Ammon's horn (tissue), 1 donor: ENCODE results near the gene AP1B1.
A peak's percentile ranks its signal among the peaks of the same experiment; 100 is the strongest.
"Not testable (repeated sequence)": the region's sequence is repeated elsewhere in the genome, so short reads cannot be mapped to it uniquely, and the experiment has no call there.

Experiments used
- DNase-seq: peaks from one replicate; pipeline ENCODE4 v3.0.0-alpha.2; 2016; ENCODE audit warnings: low spot score

AP1B1 gene

GRCh38 chr22:29386708-29387107, 1.7 kb downstream of the AP1B1 start:
- no peak for DNase-seq

DNA sequence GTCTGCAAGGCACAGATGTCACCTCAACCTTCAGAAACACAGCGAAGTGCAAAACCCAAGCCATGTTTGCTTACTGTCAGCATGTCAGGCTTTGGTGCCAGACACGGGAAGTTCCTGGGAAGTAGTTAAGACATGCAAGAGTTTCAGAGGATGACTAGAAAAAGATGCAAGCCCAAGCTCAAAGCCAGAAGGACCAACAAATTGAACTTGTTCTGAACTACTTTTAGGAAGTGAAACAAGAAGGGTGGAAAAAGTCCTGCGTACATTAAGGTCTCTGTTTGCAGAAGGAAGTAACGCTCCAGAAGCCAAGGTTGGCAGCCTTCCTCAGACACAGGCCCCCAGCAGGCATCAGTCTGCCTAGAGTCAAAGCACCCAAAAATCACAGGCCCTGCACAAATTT, 2.6 kb downstream of the AP1B1 start:
- peak; percentile 74 for DNase-seq

DNA sequence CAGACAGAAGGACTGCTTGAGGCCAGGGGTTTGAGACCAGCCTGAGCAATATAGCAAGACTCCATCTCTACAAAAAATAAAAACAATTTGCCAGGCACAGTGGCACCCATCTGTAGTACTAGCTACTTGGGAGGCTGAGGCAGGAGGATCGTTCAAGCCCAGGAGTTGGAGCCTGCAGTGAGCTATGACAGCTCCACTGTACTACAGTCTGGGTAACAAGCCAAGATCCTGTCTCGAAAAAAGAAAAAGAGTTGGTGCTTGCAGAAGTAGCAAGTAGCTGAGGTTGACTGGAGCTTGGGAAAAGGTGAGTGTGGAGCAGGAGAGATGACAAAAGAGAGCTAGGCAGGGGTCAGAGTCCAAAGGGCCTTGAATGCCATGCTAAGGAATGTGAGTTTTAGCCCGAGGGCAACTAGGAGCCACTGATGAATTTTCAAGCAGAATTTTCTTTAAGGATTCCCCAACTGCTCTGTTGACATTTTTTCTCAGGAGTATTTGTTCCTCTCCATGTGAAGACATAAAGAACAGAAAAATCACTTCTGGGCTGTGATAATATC, 3.1 kb downstream of the AP1B1 start:
- no peak for DNase-seq

GRCh38 chr22:29383740-29384139, 4.6 kb downstream of the AP1B1 start:
- DNase-seq = no peak

DNA sequence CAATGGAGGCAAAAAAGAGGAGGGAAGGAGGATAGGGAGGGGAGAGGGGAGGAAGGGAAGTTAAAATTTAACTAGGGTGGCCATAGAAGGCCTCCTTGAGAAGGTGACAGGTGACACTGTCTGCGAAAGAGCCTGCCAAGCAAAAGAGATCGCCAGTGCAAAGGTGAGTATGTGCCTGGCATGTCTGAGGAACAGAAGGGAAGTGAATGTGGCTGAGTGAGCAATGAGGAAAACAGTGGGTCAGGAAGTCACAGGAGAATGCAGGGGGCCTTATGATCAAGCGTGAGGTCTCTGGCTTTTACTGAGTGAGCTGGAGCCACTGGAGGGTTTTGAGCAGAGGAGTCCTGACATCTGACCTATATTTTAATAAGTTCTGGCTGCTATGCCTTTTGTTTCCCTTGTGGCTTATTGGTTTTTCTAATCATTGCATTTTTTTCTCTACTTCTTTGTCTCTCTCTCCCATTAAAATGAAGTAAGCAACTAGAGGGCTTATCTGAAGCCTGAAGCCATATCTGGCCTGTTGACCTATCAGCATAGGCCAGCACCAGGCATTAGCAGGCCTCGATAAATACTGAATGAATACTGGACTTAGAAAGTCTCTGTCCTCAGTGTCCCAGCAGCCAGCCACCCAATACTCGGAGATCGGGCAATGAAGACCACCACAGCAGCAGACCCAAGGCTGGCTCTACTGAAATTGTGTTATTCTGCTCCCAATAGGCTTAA, 5.6 kb downstream of the AP1B1 start:
- no peak for DNase-seq

- DNase-seq = no peak
Observed at GRCh38 chr22:29380856-29381255, 7.5 kb downstream of the AP1B1 start.

GRCh38 chr22:29380032-29380781, 8.2 kb downstream of the AP1B1 start:
- DNase-seq = no peak

GRCh38 chr22:29379258-29379657, 9.1 kb downstream of the AP1B1 start:
- no peak for DNase-seq

- no peak for DNase-seq
Observed at GRCh38 chr22:29377979-29378378, 10.4 kb downstream of the AP1B1 start.

DNA sequence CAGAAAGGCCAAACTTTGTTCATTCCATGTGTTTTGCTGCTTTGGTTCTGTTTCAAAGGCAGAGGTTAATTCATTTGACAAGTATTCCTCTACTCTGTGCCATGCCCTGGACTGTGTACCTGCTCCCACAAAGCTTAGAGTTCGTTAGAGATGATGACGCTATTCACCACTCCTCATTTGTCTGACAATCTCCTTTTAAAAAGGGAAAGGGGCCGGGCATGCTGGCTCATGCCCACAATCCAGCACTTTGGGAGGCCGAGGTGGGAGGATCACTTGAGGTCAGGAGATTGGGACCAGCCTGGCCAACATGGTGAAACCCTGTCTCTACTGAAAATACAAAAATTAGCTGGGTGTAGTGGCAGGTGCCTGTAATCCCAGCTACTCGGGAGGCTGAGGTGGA, 11.7 kb downstream of the AP1B1 start:
- not testable (repeated sequence) for DNase-seq

- DNase-seq = no peak
Observed at GRCh38 chr22:29375398-29376076, 12.8 kb downstream of the AP1B1 start.

GRCh38 chr22:29374806-29375205, 13.6 kb downstream of the AP1B1 start:
- not testable (repeated sequence) for DNase-seq

DNA sequence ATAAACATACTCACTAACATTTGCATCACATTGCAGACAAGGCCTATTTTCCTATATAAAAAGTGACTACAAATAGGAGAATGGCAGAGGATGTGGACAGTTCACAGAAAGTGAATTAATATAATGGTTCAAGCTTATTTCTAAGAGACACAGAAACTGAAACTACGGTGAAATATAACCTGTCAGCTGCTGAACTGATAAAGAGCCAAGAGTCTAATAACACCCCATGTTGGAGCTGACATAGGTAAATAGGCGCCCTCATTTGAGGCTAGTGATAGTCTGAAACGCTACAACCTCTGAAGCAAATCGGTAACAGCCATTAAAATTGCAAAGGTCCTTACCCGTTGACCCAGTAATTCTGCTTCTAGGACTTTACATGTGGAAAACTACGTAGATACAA, 14.0 kb downstream of the AP1B1 start:
- DNase-seq = no peak

GRCh38 chr22:29370537-29370936, 17.8 kb downstream of the AP1B1 start:
- DNase-seq = no peak

DNA sequence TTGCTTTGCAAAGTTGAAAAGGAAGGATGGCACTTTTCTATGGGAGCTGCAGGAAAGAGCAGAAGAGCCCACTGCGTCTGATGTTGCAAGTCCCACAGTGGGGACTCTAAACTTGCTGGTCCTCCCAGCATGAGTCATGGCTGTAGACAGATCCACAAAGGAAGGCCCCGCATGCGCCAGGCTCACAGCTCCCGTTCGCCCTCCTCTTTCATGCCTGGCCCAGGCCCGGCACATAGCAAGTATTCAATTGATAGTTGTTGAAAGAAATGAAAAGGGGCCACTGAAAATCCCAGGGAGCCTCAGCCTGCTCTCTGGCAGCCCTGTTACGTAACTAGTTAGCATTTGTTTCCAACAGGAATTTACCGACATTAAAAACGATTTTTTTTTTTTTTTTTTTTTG, 18.9 kb downstream of the AP1B1 start:
- peak; percentile 84 for DNase-seq

GRCh38 chr22:29359469-29359868, 28.9 kb downstream of the AP1B1 start:
- DNase-seq = peak; percentile 73

GRCh38 chr22:29357193-29357890, 31.0 kb downstream of the AP1B1 start:
- DNase-seq = not testable (repeated sequence)

GRCh38 chr22:29353860-29354259, 34.5 kb downstream of the AP1B1 start:
- no peak for DNase-seq

DNA sequence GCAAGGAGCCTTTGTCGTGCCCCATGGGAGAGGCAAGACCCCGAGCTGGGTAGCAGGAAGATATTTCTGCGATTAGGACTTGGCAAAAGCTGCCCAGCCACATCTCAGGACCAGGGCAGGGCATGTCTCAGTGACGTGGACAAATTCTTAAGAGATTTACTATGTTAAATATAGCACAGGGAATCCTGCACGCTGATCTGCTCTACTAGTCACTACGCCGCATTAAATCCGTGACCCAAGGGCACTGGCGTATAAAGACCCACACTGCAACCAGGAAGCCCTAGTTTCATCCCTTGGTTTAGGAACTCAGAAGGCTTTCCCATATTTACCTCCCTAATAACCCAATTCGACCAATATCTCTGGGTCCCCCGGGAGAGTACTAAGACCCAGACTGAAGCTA, 35.1 kb downstream of the AP1B1 start:
- DNase-seq = no peak

- no peak for DNase-seq
Observed at GRCh38 chr22:29352778-29353177, 35.6 kb downstream of the AP1B1 start.

GRCh38 chr22:29351891-29352290, 36.5 kb downstream of the AP1B1 start:
- no peak for DNase-seq

DNA sequence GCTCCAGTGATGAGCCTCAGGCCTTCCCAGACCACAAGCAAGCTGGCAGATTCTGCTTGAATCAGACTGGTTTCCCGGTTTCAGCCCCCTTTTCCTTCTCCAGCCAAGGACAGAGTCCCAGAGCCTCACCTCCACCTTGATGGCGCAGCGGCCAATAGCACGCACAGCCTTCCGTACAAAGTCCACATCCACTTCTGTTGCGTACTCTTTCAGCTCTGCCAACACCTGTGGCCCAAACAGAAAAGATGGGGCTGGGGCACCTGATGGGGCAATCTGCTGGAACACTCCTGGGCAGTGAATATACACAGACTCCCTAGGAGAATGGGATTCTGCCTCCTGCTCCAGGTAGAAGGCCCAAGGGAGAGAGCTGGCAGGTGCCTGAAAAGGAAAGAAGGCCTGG, 37.3 kb downstream of the AP1B1 start:
- DNase-seq = no peak
